Right cardiac atrium (tissue), 5 donors: ENCODE data around the gene GCN1. TPM values are rescaled to one million over a fixed set of nuclear protein-coding genes. Genes with fewer than 3 reads are reported as not detected.
A peak's percentile ranks its signal among the peaks of the same experiment; 100 is the strongest.
"Not testable (repeated sequence)": the region's sequence is repeated elsewhere in the genome, so short reads cannot be mapped to it uniquely, and the experiment has no call there.

ENCODE experiments used
- ATAC-seq, 2 donors: fragments of 200-7000 bp; cut with Tn5 transposase; one replicate each; pipeline versions ENCODE4 v1.8.0 to v1.9.1; 2020; ENCODE audit warnings: moderate library complexity in 2 of 2, mild to moderate bottlenecking in 1 of 2
- DNase-seq, 3 donors: peaks; one replicate each; pipeline ENCODE4 v3.0.0-alpha.2; 2020
- H3K27ac ChIP-seq: one replicate; pipeline ENCODE4 v1.5.1; 2013; ENCODE audit warnings: mild to moderate bottlenecking, low read length, control low read depth, moderate library complexity
- H3K27me3 ChIP-seq: one replicate; pipeline ENCODE4 v1.6.1; 2013; ENCODE audit not compliant: control insufficient read depth, insufficient read depth
- H3K4me1 ChIP-seq: one replicate; pipeline ENCODE4 v1.6.1; 2013; ENCODE audit warnings: low read length; ENCODE audit not compliant: control insufficient read depth, insufficient read depth
- H3K4me3 ChIP-seq: one replicate; pipeline ENCODE4 v1.5.1; 2013; ENCODE audit warnings: low read length, control low read depth
- H3K9me3 ChIP-seq: one replicate; pipeline ENCODE4 v1.6.1; 2013; ENCODE audit warnings: low read length; ENCODE audit not compliant: control insufficient read depth
- WGBS: extraction: QIAGEN DNeasy Blood & Tissue Kit; methylation state at CpG from one replicate; pipeline ENCODE4 v1.1.7; 2013; 5-methylcytosine and 5-hydroxymethylcytosine counted together
- intact Hi-C, 4 donors: fragments of 100-400 bp; cut with DNase I; formaldehyde crosslinking; loops; one replicate each; pipeline versions ENCODE4 v1.11.0 to v1.14.0; 2022 to 2023
- polyA plus RNA-seq: library from polyadenylated mRNA; stranded (reverse); fragments of 200-250 nt; gene quantifications from one replicate; pipeline ENCODE4 v1.2.3, GENCODE V29; 2013
- total RNA-seq, 4 donors: library from RNA; stranded (reverse); fragmentation: NEBNext Ultra II Directional; extraction: Animal tissue kit (Norgen Biotek cat#: 25700); gene quantifications; one replicate each; pipeline ENCODE4 v1.2.1, GENCODE V29; 2021
- donor health status: healthy with polysubstance abuse.
- donor health status: DM: no; HTN: yes; CAD: no.
- donor health status: DM: no; HTN: no; CAD: no.
- donor health status: DM: no; HTN: yes; CAD: no; lungs with severe emphysema.
- donor health status: DM: yes; HTN: yes; CAD: no.

GCN1 gene
- total and polyA plus RNA-seq, 5 donors: 10.6 to 41.4 (median 34.7) TPM

DNA sequence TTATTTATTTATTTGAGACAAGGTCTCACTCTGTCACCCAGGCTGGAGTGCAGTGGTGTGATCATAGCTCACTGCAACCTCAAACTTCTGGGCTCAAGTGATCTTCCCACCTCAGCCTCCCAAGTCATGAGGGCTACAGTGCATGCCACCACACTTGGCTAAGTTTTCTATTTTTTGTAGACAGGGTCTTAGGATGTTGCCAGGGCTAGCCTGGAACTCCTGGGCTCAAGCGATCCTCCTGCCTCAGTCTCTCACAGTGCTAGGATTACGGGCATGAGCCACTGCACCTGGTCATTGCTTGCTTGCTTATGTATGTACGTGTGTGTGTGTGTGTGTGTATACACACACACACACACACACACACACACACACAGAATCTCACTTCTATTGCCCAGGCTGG lies 42.3 kb upstream of the GCN1 start:
- ATAC-seq, H3K27ac ChIP-seq, H3K9me3 ChIP-seq, intact Hi-C loops, DNase-seq, H3K27me3 ChIP-seq, H3K4me3 ChIP-seq: not testable (repeated sequence)
- peaks cover 78% of the 10 kb centered on the region for H3K4me1 ChIP-seq
- WGBS: 76% methylated on average over 3 of the region's 3 CpGs

GRCh38 chr12:120235369-120236323 lies 41.1 kb upstream of the GCN1 start:
- Histone ChIP-seq H3K27ac (peak overlapping the region; percentile 99), H3K4me1 (peaks cover 77% of the 10 kb centered on the region), H3K27me3 (no peaks in the 10 kb centered on the region), H3K9me3 (no peaks in the 10 kb centered on the region), H3K4me3 (no peak overlapping the region)
- WGBS: 53% methylated on average over 18 of the region's 18 CpGs
- intact Hi-C loops: no loop called here
- peak in 1 of 3 donors; percentile 58 for DNase-seq
- peak in 1 of 2 donors; percentile 1 for ATAC-seq

GRCh38 chr12:120234643-120235368 lies 40.3 kb upstream of the GCN1 start:
- H3K27ac ChIP-seq: peak overlapping the region; percentile 99
- intact Hi-C loops: no loop called here
- H3K4me1 ChIP-seq: peaks cover 76% of the 10 kb centered on the region
- no peaks in the 10 kb centered on the region for H3K27me3 ChIP-seq
- no peaks in the 10 kb centered on the region for H3K9me3 ChIP-seq
- 14% methylated on average over 13 of the region's 13 CpGs for WGBS
- no peak overlapping the region for H3K4me3 ChIP-seq
- DNase-seq (peak; percentile 92 to 95 (median 94)), ATAC-seq (peak; percentile 81 to 86)

- no peaks in the 10 kb centered on the region for H3K9me3 ChIP-seq
- peak in 1 of 2 donors; percentile 34 for ATAC-seq
- WGBS: 38% methylated on average over 3 of the region's 3 CpGs
- H3K27me3 ChIP-seq: no peaks in the 10 kb centered on the region
- intact Hi-C loops: no loop called here
- peak overlapping the region; percentile 92 for H3K27ac ChIP-seq
- DNase-seq: peak in 2 of 3 donors; percentile 71 to 72
- peaks cover 69% of the 10 kb centered on the region for H3K4me1 ChIP-seq
- no peak overlapping the region for H3K4me3 ChIP-seq
These were observed 36.9 kb upstream of the GCN1 start for GRCh38 chr12:120231316-120232011.

GRCh38 chr12:120230974-120231315 lies 36.4 kb upstream of the GCN1 start:
- WGBS: 16% methylated on average over 6 of the region's 6 CpGs
- H3K4me1 ChIP-seq: peaks cover 65% of the 10 kb centered on the region
- intact Hi-C loops: no loop called here
- peak overlapping the region; percentile 92 for H3K27ac ChIP-seq
- no peak for DNase-seq
- no peaks in the 10 kb centered on the region for H3K27me3 ChIP-seq
- no peak overlapping the region for H3K4me3 ChIP-seq
- no peak for ATAC-seq
- H3K9me3 ChIP-seq: no peaks in the 10 kb centered on the region

DNA sequence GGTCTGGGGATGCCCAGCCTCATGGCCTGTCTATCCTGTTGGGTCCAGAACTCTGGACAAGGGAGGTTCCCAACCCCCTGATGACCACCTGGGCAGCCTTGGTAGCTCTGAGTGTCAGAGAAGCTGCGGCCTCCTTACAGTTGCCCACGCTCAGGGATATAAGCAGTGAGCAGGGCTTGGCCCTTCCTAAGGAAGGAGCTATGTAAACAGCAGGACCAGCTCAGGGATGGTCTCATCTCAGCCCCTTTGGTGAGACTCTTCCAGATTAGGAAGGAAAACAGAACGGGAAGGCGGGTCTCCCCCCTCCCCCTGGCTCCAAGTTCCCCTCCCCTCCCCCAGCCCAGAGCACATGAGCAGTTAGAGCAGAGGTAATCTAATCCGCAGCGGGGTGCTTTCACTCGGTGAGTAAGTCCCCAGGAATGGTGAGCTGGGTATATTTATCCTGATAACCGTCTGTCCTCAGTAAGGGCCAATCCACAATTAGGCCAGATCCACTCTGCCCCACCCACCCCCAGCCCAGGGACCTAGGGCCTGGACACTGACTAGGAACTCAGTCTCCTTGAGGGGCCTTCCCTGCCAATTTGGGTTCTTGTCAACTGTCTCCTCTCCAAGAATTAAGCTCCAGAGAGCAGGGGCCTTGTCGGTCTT lies 35.9 kb upstream of the GCN1 start:
- ATAC-seq (peak; percentile 51 to 58), DNase-seq (peak; percentile 77 to 90 (median 84))
- intact Hi-C loops: no loop called here
- H3K4me1 ChIP-seq: peaks cover 64% of the 10 kb centered on the region
- H3K27me3 ChIP-seq: no peaks in the 10 kb centered on the region
- 10% methylated on average over 9 of the region's 9 CpGs for WGBS
- no peak overlapping the region for H3K4me3 ChIP-seq
- H3K9me3 ChIP-seq: no peaks in the 10 kb centered on the region
- peak overlapping the region; percentile 97 for H3K27ac ChIP-seq

- Histone ChIP-seq H3K27me3 (no peaks in the 10 kb centered on the region), H3K27ac (peak overlapping the region; percentile 97), H3K9me3 (no peaks in the 10 kb centered on the region), H3K4me3 (no peak overlapping the region), H3K4me1 (peaks cover 58% of the 10 kb centered on the region)
- intact Hi-C loops: loop anchor here in 2 of 4 donors (2.0 kb wide), 1 partner anchor 35 kb away; the partner anchor contains the start of gene PXN (in 2 of the 2)
- WGBS: 43% methylated on average over 12 of the region's 12 CpGs
- no peak for ATAC-seq
- peak in 1 of 3 donors; percentile 75 for DNase-seq
These were observed 35.2 kb upstream of the GCN1 start for GRCh38 chr12:120229487-120230325.

DNA sequence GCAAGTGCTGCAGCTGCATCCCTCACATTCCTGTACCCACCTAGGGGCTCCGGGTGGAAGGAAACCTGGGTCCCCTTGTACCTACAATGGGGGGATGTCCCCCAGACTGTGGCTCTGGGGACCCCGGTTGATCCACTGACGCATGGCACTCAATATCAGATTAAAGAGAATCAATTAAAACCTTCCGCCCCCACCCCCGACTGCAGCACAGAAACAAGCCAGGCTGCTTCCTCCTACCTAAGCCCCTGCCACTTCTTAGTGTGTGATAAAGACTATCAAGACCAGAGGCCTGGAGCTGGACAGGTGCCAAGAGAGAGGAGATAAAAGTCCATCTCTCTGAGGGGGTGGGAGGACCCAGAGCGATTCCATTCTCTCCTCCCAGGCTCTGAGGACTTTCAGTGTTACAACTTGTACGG lies 34.6 kb upstream of the GCN1 start:
- H3K9me3 ChIP-seq: no peaks in the 10 kb centered on the region
- peak in 1 of 3 donors; percentile 66 for DNase-seq
- H3K27ac ChIP-seq: peak overlapping the region; percentile 97
- WGBS: 28% methylated on average over 7 of the region's 7 CpGs
- no peak overlapping the region for H3K4me3 ChIP-seq
- intact Hi-C loops: loop anchor here in 2 of 4 donors (2.0 kb wide), 1 partner anchor 36 kb away; the partner anchor contains the start of gene PXN (in 2 of the 2)
- peaks cover 52% of the 10 kb centered on the region for H3K4me1 ChIP-seq
- ATAC-seq: no peak
- no peaks in the 10 kb centered on the region for H3K27me3 ChIP-seq

- Histone ChIP-seq H3K27ac (peak overlapping the region; percentile 97), H3K4me1 (peaks cover 47% of the 10 kb centered on the region), H3K9me3 (no peaks in the 10 kb centered on the region), H3K4me3 (no peak overlapping the region), H3K27me3 (no peaks in the 10 kb centered on the region)
- intact Hi-C loops: loop anchor here (1.0 to 2.0 kb wide), 3 partner anchors 36 to 38 kb away; partner anchors contain the start of gene PXN (in 3 of the 4)
- 18% methylated on average over 23 of the region's 23 CpGs for WGBS
- DNase-seq (peak; percentile 89 to 94 (median 94)), ATAC-seq (peak; percentile 56 to 70)
These were observed 34.0 kb upstream of the GCN1 start for GRCh38 chr12:120228291-120229070.
